Activated naive CD8-positive, alpha-beta T cell (primary cell): ENCODE measurements around the gene PDGFRA.
"Not testable (repeated sequence)": the region's sequence is repeated elsewhere in the genome, so short reads cannot be mapped to it uniquely, and the experiment has no call there.

Source experiments
- H3K27ac Mint-ChIP-seq: one replicate; pipeline ENCODE4 v1.8.0; 2021; ENCODE audit warnings: mixed read lengths
- H3K27me3 Mint-ChIP-seq: one replicate; pipeline ENCODE4 v1.8.0; 2021; ENCODE audit warnings: mixed read lengths
- H3K36me3 Mint-ChIP-seq: one replicate; pipeline ENCODE4 v1.8.0; 2021; ENCODE audit warnings: mixed read lengths
- H3K4me1 Mint-ChIP-seq: one replicate; pipeline ENCODE4 v1.8.0; 2021; ENCODE audit warnings: low read depth, mixed read lengths
- H3K4me3 Mint-ChIP-seq: one replicate; pipeline ENCODE4 v1.8.0; 2021; ENCODE audit warnings: mild to moderate bottlenecking, mixed read lengths
- H3K9me3 Mint-ChIP-seq: one replicate; pipeline ENCODE4 v1.8.0; 2021; ENCODE audit warnings: low read depth, mixed read lengths

The PDGFRA gene

GRCh38 chr4:54233697-54234496 is 4.8 kb downstream of the PDGFRA start:
- H3K27ac Mint-ChIP-seq: no peak overlapping the region
- H3K27me3 Mint-ChIP-seq: peaks cover 23% of the 10 kb centered on the region
- H3K4me3 Mint-ChIP-seq: peak overlapping the region; percentile 87
- H3K4me1 Mint-ChIP-seq: peaks cover 23% of the 10 kb centered on the region
- no peaks in the 10 kb centered on the region for H3K9me3 Mint-ChIP-seq
- H3K36me3 Mint-ChIP-seq: no peaks in the 10 kb centered on the region

- H3K27ac Mint-ChIP-seq: no peak overlapping the region
- no peak overlapping the region for H3K4me3 Mint-ChIP-seq
These were observed 5.6 kb downstream of the PDGFRA start for GRCh38 chr4:54234497-54235205.

GRCh38 chr4:54236316-54236715 is 7.2 kb downstream of the PDGFRA start:
- H3K4me3 Mint-ChIP-seq, H3K9me3 Mint-ChIP-seq, H3K27ac Mint-ChIP-seq, H3K36me3 Mint-ChIP-seq: not testable (repeated sequence)
- Mint-ChIP-seq H3K4me1 (peaks cover 12% of the 10 kb centered on the region), H3K27me3 (peaks cover 19% of the 10 kb centered on the region)

More at GRCh38 chr4:54234497-54235205, 5.6 kb downstream of the PDGFRA start:
- H3K9me3 Mint-ChIP-seq: no peaks in the 10 kb centered on the region
- H3K27me3 Mint-ChIP-seq: peaks cover 17% of the 10 kb centered on the region
- no peaks in the 10 kb centered on the region for H3K36me3 Mint-ChIP-seq
- H3K4me1 Mint-ChIP-seq: peaks cover 17% of the 10 kb centered on the region

- no peaks in the 10 kb centered on the region for H3K36me3 Mint-ChIP-seq
- no peaks in the 10 kb centered on the region for H3K9me3 Mint-ChIP-seq
- H3K4me3 Mint-ChIP-seq: no peak overlapping the region
- peaks cover 19% of the 10 kb centered on the region for H3K27me3 Mint-ChIP-seq
- H3K27ac Mint-ChIP-seq: no peak overlapping the region
- H3K4me1 Mint-ChIP-seq: peaks cover 7% of the 10 kb centered on the region
These were observed 8.7 kb downstream of the PDGFRA start for GRCh38 chr4:54237770-54238169.

- H3K4me1 Mint-ChIP-seq: peaks cover 7% of the 10 kb centered on the region
- H3K27ac Mint-ChIP-seq: no peak overlapping the region
- peaks cover 24% of the 10 kb centered on the region for H3K27me3 Mint-ChIP-seq
- H3K9me3 Mint-ChIP-seq: no peaks in the 10 kb centered on the region
- H3K36me3 Mint-ChIP-seq: peaks cover 3% of the 10 kb centered on the region
- H3K4me3 Mint-ChIP-seq: no peak overlapping the region
These were observed 9.3 kb downstream of the PDGFRA start for GRCh38 chr4:54238389-54238788.

- not testable (repeated sequence) for H3K36me3 Mint-ChIP-seq, H3K9me3 Mint-ChIP-seq, H3K4me3 Mint-ChIP-seq, H3K27ac Mint-ChIP-seq, H3K4me1 Mint-ChIP-seq
- peaks cover 19% of the 10 kb centered on the region for H3K27me3 Mint-ChIP-seq
These were observed 12.3 kb downstream of the PDGFRA start for GRCh38 chr4:54241268-54241823.

GRCh38 chr4:54243541-54243940 is 14.4 kb downstream of the PDGFRA start:
- H3K9me3 Mint-ChIP-seq, H3K36me3 Mint-ChIP-seq, H3K4me1 Mint-ChIP-seq, H3K4me3 Mint-ChIP-seq, H3K27ac Mint-ChIP-seq: not testable (repeated sequence)
- peaks cover 16% of the 10 kb centered on the region for H3K27me3 Mint-ChIP-seq

GRCh38 chr4:54252312-54252711 is 23.2 kb downstream of the PDGFRA start:
- not testable (repeated sequence) for H3K27ac Mint-ChIP-seq, H3K36me3 Mint-ChIP-seq, H3K4me3 Mint-ChIP-seq, H3K4me1 Mint-ChIP-seq, H3K27me3 Mint-ChIP-seq, H3K9me3 Mint-ChIP-seq

- Mint-ChIP-seq H3K27ac (no peak overlapping the region), H3K27me3 (peaks cover 8% of the 10 kb centered on the region), H3K4me1 (no peaks in the 10 kb centered on the region), H3K9me3 (no peaks in the 10 kb centered on the region), H3K36me3 (no peaks in the 10 kb centered on the region), H3K4me3 (no peak overlapping the region)
These were observed 25.2 kb downstream of the PDGFRA start for GRCh38 chr4:54254116-54254914.

GRCh38 chr4:54254915-54255246 is 25.8 kb downstream of the PDGFRA start:
- Mint-ChIP-seq H3K27ac (no peak overlapping the region), H3K4me1 (no peaks in the 10 kb centered on the region), H3K27me3 (peaks cover 8% of the 10 kb centered on the region), H3K9me3 (no peaks in the 10 kb centered on the region), H3K36me3 (no peaks in the 10 kb centered on the region), H3K4me3 (no peak overlapping the region)

GRCh38 chr4:54255881-54256280 is 26.8 kb downstream of the PDGFRA start:
- Mint-ChIP-seq H3K4me3 (no peak overlapping the region), H3K27ac (no peak overlapping the region)

GRCh38 chr4:54256491-54257486 is 27.7 kb downstream of the PDGFRA start:
- Mint-ChIP-seq H3K4me1 (no peaks in the 10 kb centered on the region), H3K9me3 (no peaks in the 10 kb centered on the region), H3K27me3 (peaks cover 8% of the 10 kb centered on the region), H3K36me3 (no peaks in the 10 kb centered on the region), H3K4me3 (no peak overlapping the region), H3K27ac (no peak overlapping the region)

More at GRCh38 chr4:54255881-54256280, 26.8 kb downstream of the PDGFRA start:
- Mint-ChIP-seq H3K27me3 (peaks cover 8% of the 10 kb centered on the region), H3K36me3 (no peaks in the 10 kb centered on the region), H3K9me3 (no peaks in the 10 kb centered on the region), H3K4me1 (no peaks in the 10 kb centered on the region)

GRCh38 chr4:54265366-54265765 is 36.3 kb downstream of the PDGFRA start:
- Mint-ChIP-seq H3K9me3 (no peaks in the 10 kb centered on the region), H3K4me3 (no peak overlapping the region), H3K4me1 (no peaks in the 10 kb centered on the region), H3K36me3 (no peaks in the 10 kb centered on the region), H3K27ac (no peak overlapping the region), H3K27me3 (peaks cover 2% of the 10 kb centered on the region)

GRCh38 chr4:54268151-54268550 is 39.1 kb downstream of the PDGFRA start:
- Mint-ChIP-seq H3K36me3 (no peaks in the 10 kb centered on the region), H3K9me3 (no peaks in the 10 kb centered on the region), H3K4me1 (no peaks in the 10 kb centered on the region), H3K4me3 (no peak overlapping the region), H3K27ac (no peak overlapping the region), H3K27me3 (peaks cover 11% of the 10 kb centered on the region)
